Anterior cingulate cortex (tissue), 58 donors: Measurements from ENCODE around the gene ENAH.

Source experiments
- DNase-seq, 58 donors: peaks; one replicate each; lab custom pipeline; 2025; lab: John Stamatoyannopoulos, UW

Gene ENAH

DNA sequence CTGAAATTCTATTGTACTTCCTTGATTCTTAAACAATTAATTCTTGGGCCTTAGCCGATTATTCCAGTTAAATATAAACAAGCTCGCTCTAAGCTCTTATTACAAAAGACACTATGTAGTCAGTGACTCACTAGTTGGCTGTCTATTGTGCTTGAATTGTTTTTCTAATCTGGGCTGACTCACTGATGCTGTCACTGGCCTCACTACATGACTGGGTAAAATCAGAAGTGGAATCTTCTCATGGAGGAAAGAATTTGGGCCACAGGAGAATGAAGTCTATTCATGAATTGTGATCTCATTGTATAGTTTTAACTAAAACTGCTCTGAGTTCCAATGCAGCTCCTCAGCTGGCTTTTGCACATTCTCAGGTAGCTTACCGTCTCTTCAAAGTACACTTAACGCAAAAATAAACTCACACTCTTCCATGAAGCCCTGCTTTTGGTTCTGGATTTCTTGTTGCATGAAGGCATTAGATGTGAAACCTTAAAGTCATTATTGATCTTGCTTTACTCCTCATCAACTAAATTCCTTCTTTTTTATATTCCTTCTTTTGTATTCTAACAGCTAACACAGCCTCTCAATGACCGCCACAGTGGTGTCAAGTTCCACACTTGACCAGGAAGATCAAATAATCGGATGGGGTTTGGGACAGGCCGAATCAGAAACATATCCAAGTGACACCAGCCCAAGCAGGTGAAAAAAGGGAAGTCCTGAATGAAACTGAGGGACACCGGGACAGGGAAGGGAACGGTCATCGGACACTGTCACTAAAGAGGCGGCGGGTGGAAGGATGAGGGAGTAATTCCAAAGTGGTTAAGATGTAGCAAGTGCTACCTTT, 144.2 kb downstream of the ENAH start:
- DNase-seq = peak in 15 of 58 donors; percentile 12 to 87 (median 27)

DNA sequence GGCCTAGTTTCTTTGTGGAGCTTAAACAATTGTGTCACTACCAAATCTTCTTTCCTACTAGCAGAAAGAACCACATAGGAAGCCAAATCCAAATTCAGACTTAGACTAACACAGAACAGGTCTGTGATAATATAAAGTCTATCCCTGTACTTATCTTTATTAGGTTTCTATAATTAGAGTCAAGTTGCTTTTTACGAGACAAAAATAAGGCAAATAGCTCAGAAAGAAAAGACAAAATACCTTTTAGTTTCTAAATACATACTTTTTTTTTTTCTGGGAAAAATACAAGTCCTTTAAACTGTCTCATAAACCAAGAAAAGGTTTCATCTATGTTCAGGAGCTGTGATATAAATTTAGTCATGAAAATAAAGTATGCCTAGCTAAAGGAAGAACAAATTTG, 146.2 kb downstream of the ENAH start:
- no peak for DNase-seq

DNA sequence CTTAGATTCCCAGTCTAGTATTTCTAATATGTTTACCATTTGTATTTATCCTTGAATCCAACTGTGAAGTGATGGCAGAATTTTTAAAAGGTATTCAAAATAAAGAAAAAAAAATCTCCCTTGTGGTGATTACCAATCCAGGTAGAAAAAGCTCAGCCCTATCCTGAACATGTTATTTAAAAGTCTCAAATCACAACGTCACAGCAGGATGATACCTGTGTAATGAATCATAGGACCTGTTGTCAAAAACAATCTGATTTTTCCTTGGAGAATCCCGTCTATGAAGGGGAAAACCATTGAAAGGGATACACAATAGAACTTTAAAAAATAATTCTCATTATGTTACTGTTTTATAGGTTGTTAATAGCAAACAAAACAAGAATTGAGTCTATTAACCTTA, 148.1 kb downstream of the ENAH start:
- DNase-seq = no peak

DNA sequence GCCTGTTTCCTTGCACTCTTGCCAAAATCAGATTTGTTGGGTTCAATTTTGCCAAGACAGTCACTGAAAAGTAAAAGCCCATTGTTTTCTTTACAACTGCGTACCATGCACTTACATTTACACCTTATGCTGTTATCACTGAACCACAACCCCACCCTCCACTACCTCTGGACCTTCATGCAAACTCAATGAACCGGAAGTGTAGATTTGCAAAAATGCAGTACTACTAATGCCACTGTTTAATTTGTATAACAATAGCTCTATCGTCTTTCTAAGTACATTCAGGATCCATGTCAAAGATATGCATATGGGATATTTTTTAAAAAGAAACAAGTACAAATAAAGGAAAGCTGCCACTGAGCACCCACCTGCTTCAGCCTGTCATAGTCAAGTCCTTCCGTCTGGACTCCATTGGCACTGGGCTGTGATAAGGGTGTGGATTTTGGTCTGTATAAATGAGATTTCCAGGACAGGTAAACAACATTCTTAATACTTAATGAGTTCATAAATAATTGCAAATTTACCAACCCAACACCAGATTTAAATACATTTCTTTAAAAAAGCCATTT, 152.2 kb downstream of the ENAH start:
- DNase-seq = no peak

DNA sequence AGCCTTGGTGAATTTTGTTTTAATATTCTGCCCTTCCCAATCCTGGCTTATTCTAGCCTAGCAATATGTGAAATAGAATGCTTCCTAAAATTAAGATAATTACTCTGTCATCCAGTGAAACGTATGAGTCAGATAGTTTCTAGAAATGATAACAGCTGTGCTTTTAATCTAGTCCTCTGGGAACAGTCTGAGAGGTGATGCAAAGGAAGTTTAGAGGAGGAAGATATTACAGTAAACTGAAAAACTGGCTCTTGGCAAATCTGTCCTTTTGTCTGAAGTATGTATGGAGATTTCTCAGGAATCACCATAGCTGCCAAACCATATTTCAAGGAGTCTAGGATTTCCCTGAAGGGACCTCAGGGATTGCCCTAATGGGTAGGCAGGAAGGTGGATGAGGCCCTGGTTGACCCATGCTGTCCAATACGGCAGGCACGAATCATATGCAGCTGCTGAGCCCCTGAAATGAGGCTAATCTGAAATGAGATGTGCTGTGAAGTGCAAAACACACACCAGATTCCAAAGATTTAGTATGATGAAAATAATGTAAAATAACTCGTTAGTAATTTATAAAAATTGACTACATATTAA, 154.3 kb downstream of the ENAH start:
- no peak for DNase-seq

DNA sequence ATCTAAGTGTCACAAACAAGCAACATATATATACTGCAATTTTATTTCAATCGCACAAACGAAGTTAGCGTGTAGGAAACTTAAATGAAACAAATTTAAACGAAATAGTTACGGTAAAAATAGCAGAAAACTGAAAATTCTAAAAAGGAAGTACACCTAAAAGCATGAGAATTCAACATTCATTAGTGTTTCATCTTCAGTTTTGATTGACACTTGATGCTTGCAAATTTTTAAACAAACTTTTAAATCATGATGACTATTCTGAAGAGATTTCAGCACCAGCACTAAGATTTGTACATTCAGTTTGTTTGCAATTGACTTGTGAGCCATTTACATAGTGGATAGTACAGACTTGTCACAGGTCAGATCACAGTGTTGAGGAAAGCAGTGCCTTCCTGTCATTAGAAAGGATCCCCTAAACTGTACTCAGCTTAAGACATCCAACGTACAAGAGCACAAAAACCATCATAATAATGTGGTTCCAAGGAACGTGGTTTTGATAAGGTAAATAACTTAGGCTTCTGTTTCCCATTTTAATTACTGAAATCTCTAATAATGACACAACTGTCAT, 158.0 kb downstream of the ENAH start:
- no peak for DNase-seq

DNA sequence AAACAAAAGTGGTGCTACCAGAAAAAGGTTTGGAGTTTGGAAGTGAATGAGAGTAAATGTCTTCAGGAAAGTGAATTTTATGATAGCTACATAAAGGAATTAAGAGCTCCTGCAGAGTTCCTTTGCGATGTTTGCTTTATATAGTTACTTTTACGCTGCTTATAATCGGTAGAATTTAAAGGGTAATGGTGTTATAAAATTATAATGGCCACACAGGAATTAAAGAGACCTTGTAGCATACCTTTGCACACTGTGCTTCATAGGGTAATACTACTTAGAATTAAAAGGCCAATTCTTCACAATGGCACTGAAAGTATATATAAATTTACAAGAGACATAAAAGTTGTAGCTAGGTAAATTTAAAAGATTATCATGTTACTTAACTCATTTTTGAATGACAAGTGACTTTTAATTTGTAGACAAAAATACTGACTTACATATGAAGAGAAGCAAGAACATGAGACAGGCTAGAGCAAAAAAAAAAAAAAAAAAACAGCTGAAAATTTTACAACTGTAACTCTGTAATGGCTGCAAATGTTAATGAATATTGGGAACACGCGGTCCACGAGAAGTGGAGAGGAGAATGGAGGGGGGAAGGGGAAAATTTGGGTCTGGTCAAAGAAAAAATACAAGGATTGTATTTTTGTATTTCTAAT, 159.2 kb downstream of the ENAH start:
- no peak for DNase-seq

DNA sequence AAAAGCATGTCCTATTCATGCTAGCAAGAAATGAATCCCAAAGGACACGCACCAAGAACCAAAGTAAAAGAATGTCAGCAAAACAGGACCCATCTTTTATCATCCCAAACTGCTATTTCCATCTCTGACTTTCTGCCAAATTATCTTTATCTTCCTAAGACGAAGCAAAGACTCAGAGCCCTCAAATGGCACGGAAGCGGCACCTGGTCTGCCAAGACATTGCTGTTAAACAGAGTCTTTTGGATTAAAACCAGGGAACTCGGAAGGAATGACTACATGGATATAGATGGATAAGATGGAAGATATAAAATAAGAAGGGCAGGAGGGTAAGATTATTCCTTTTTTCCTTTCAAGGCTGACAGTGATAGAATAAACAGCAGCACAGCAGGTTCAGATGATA, 164.2 kb downstream of the ENAH start:
- DNase-seq = no peak

DNA sequence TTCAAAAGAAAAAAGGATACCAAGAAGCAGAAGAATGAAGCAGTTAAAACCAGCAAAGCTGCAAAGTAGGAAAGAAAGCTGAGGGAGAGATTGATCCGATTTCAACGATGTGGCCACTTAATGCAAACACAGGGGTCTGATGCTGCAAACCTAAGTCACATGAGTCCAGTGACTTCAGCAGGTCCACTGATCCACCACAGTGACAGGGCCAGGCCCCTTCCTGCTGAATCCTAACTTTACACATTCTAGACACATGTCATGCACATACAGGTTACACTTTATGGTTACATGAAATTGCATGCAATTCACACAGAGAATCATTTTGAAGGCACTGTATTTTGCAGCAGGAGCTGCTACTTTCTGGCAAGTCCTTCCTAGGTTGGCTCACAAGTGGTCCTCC, 166.1 kb downstream of the ENAH start:
- no peak for DNase-seq

DNA sequence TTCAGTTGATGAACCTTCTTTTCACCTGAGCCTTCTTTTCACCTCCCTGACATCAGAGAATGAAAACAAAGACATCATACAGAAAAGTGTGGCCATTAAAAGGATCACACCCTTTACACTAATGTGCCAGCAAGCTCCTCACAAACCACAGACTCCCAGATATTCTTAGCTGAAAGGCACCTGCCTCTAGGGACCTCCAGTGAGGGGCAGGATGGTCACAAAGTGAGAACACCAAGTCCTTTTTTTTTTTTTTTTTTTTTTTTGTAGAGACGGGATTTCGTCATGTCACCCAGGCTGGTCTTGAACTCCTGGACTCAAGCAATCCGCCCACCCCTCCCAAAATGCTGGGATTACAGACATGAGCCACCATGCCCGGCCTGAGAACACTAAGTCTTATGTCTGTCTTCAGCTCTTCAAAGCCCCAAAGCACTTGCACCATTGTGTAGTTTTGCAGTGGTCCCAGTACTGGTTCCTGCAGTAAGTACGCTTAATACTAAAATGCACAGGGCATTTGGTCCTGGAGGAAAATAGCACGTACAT, 166.9 kb downstream of the ENAH start:
- no peak for DNase-seq

DNA sequence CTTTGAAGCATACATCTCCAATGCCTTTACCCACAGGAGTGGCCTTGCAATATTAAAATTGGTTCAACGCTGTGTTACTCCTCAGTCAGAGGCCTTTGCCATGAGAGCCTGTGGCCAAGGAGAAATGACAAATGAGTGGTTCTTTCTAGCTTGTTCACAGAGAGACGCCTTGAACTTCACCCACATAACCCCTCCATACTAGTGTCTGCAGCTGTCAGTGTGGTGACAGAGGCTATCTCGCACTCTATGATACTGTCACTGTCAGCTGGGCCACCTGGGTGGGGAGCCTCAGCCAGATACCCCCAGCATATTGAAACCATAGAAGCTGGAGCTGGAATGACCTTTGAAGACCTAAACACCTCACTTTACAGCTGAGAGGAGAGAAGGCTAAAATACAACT, 167.7 kb downstream of the ENAH start:
- no peak for DNase-seq

DNA sequence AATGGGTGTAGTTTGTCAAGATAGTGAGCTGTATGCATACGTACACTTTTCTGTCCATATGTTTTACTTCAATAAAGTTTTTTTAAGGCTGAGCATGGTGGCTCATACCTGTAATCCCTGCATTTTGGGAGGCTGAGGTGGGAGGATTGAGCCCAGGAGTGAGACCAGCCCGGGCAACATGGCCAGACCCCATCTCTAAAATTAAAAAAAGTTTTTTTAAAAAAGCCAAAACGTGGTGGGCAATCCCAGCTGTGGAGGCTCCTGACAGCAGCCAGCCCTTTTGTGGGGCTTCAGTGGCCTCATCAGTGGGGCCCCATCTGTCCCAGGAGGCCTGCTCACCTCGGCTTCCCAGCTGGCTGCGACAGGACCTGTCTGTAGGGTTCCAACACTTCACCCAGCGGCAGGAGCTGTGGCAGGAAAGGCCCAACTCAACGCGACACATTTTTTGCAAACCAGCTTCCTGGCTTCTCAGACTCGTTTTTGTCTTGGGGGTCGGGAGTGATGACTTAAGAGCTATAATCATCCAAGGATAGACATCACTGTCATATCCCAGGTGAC, 168.2 kb downstream of the ENAH start:
- no peak for DNase-seq

DNA sequence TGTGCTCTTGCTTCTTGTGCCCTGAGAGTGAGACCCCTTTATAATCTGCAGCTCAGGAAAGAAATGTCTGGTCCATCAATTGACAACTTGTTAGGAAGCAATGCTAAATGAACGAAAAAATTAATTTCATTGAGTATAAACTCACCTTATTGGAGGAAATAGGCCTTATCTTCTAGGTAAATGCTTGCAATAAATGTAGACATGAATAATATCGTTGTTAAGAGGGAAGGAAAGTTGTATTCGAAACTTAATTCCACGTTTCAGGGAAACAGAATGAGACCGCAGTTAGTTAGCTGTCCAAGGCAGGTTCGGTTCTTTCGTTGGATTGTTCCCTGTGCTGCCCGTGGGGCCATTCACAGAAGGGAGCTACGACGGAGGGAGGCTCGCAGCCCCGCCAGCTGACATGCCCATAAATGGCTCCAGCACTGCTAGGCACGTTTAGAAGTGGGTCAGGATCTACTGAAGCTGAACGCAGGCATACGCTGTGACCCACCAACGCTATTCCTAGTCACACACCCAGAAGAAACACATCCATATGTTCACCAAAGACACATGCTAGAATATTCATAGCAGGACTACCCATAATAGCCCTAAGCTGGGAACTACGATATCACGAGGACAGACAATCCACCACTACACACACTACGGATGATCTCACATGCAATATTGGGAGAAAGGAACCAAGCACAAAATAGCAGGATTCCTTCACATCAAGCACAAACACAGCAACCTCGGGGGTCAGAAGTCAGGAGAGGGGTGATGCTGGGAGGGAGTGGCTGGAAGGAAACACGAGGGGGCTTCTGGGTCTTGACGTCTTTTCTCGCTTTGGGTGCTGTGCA, 168.9 kb downstream of the ENAH start:
- DNase-seq = peak in 6 of 58 donors; percentile 11 to 49 (median 32)

DNA sequence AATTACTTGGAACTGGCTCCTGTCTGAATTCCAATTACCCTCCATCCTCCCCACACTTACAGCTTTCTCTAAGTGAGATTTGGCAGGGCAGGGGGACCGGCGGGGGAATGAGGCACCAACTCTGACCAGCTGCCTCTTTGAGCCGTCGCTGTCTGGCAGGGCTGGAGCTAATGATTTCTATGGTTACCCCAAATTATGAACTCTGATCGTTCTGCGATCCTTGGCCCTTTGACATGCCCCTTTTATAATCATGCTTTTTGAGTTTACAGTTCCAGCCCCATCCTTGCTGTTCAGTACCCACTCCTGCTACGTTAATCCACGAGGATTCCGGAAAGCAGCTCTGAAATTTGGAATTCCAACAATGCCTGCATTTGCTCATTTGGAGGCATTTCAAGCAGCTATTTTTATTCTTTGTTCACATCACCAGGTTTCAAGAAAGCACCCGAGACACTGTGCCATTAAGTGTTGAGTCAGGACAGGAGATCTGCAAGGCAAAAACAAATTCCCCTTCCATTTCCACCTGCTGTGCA, 170.4 kb downstream of the ENAH start:
- DNase-seq = peak in 9 of 58 donors; percentile 14 to 62 (median 33)

DNA sequence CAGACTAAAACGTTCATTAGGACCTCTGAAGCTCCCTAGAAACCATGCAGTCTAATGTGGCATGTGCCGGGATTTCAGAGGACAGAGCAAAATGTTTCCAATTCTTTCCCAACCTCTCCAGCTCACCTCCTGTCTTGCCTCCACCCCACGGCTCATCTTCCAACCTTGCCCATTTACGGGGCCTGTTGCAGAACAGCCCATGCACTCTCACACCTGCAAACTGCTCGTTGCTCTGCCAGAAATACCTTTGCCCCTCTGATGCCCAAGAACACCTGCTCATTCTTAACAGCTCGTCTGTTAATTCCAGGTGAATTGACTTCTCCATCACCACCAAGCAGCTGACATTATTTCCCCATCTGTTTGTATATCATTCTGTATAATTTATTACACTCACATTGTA, 171.2 kb downstream of the ENAH start:
- no peak for DNase-seq

DNA sequence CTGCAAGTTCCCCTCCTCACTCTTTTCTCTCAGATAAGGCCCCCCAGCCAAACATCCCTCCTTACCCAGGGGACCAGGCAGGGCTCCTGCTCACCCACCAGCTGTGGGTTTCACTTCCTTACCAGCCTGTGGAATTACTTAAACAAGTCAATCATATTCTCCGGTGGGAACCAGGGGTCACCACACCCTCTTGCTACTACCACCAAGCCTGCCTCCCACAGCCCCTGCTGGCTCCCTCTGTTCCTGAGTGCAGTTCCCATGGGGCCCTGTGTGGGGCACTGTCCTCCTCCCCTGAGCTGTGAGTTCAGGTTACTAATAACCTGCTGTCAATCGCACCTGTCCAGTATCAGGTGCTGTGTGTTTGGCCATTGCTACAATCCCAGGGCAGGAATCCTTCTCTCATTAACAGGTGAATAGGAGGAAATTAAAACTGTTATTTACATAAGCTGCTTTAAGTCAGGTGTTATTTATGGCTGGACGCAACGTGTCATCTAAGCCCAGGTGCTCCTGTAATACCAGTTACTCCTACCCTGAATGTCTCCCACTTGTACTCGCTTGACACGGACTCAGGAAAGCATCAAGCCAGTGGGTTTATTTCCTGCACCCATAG, 172.0 kb downstream of the ENAH start:
- DNase-seq = no peak

DNA sequence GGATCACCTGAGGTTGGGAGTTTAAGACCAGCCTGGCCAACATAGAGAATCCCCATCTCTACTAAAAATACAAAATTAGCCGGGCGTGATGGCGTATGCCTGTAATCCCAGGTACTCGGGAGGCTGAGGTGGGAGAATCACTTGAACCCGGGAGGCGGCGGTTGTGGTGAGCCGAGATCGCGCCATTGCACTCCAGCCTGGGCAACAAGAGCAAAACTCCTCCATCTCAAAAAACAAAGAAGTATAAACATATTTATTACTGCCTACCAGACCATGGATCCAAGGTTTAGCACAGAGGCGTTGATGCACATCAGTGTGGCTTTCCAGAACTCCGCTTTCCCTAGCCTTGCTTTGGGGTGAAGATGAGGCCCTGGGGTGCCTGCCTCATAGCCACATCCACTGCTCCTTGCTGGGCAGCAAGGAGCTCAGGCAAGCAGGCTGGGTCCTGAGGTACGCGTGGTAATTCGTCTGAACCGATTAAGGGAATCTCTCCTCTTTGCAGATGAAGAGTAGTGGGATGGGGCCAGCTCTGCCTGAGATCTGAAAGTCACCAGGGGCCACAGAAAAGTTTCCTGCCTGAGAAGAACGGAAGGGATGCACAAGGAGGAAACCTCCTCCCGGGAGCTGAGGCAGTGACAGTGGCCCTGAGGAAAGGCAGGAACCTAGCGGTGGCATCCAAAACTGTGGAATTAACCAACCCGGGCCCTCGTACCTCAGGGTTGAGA, 172.8 kb downstream of the ENAH start:
- no peak for DNase-seq

DNA sequence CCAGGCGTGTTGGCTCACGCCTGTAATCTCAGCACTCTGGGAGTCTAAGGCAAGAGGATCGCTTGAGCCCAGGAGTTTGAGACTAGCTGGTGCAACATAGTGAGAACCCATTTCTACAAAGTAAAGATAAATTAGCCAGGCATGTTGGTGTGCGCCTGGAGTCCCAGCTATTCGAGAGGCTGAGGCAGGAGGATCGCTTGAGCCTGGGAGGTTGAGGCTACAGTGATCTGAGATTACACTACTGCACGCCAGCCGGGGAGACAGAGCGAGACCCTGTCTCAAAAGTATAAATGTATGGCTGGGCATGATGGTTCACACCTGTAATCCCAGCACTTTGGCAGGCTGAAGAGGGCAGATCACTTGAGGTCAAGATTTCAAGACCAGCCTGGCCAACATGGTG, 173.6 kb downstream of the ENAH start:
- DNase-seq = no peak
